ENCODE measurements around the gene PJA1.

DNA sequence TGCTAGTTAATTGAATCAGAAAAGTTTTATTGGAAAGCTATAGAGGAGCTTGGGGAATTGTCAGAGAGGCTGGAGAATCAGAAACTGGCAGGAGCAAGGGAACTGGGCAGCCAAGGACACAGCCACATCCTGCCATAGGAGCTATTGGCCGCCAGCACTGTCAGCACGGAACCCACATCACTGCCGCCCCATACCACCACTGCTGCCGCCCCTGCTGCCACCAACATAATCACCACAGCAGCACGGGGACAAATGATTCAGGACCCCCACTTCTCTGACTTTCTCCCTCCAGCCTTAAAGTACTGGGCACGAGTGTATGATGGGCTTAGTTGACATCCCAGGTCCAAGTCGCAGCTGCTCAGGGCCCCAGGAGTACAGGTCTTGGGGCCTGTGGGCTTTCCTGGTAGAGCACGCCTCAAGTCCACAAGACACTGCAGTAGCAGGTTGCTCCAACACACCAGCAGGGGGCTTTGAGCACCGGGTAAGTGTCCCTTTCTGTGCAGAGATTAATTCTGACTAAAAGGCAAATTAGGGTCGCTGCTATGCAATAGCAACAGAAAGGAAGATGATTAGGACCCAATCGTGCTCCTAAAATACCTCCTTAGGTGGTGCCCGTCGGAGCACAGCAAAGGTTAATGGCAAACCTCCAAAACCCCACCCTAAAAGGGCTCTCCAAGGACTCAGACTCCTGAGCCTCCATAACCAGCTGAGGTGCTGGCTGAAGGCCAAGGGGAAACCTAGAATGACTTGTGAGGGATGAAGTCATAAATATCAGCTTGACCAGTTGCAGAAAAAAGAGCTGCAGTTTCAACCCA lies 6.9 kb downstream of the PJA1 start:
- TF ChIP-seq EZH2phosphoT487 (IDR thresholded peaks at IDR 0.05; ENCODE audit: borderline replicate concordance): no peak
- TF ChIP-seq, protein P1, sequence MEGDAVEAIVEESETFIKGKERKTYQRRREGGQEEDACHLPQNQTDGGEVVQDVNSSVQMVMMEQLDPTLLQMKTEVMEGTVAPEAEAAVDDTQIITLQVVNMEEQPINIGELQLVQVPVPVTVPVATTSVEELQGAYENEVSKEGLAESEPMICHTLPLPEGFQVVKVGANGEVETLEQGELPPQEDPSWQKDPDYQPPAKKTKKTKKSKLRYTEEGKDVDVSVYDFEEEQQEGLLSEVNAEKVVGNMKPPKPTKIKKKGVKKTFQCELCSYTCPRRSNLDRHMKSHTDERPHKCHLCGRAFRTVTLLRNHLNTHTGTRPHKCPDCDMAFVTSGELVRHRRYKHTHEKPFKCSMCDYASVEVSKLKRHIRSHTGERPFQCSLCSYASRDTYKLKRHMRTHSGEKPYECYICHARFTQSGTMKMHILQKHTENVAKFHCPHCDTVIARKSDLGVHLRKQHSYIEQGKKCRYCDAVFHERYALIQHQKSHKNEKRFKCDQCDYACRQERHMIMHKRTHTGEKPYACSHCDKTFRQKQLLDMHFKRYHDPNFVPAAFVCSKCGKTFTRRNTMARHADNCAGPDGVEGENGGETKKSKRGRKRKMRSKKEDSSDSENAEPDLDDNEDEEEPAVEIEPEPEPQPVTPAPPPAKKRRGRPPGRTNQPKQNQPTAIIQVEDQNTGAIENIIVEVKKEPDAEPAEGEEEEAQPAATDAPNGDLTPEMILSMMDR (conservative IDR thresholded peaks at IDR 0.05; ENCODE audit: low read length): peak; percentile 57

All from Loucy (cell line).